ENCODE data around the gene SMR3A. TPM values are rescaled to one million over a fixed set of nuclear protein-coding genes. Genes with fewer than 3 reads are reported as not detected.

Gene SMR3A
- total RNA-seq, 2 experiments from 2014 or later, result not detected

GRCh38 chr4:70392057-70392776 is 31.7 kb downstream of the SMR3A start:
- Mint-ChIP-seq H3K4me1 (no peaks in the 10 kb centered on the region), H3K4me3 (no peak overlapping the region), H3K36me3 (no peaks in the 10 kb centered on the region), H3K9me3 (no peaks in the 10 kb centered on the region), H3K27ac (no peak overlapping the region), H3K27me3 (no peaks in the 10 kb centered on the region)
- no peak for DNase-seq

- H3K9me3 Mint-ChIP-seq, result no peaks in the 10 kb centered on the region
- no peak within 1 kb of the TSS for H3K27ac Mint-ChIP-seq
- DNase-seq, result no peak
- no peaks in the 10 kb centered on the region for H3K4me1 Mint-ChIP-seq
- H3K4me3 Mint-ChIP-seq, result no peak within 1 kb of the TSS
- H3K27me3 Mint-ChIP-seq, result no peaks in the 10 kb centered on the region
- H3K36me3 Mint-ChIP-seq, result no peaks in the 10 kb centered on the region
Measured at GRCh38 chr4:70397580-70397979, 37.0 kb downstream of the SMR3A start, which contains the start of gene OPRPN. OPRPN (plus strand) TSS chr4:70397940; CDS start chr4:70399286, 1,346 bp downstream.

- Mint-ChIP-seq H3K4me3 (no peak overlapping the region), H3K9me3 (no peaks in the 10 kb centered on the region), H3K36me3 (no peaks in the 10 kb centered on the region), H3K27me3 (no peaks in the 10 kb centered on the region), H3K27ac (no peak overlapping the region), H3K4me1 (no peaks in the 10 kb centered on the region)
- no peak for DNase-seq
Measured at GRCh38 chr4:70399319-70399718, 38.8 kb downstream of the SMR3A start.

- no peaks in the 10 kb centered on the region for H3K4me1 Mint-ChIP-seq
- DNase-seq, result no peak
- no peak overlapping the region for H3K27ac Mint-ChIP-seq
- H3K9me3 Mint-ChIP-seq, result no peaks in the 10 kb centered on the region
- H3K27me3 Mint-ChIP-seq, result no peaks in the 10 kb centered on the region
- no peak overlapping the region for H3K4me3 Mint-ChIP-seq
- H3K36me3 Mint-ChIP-seq, result no peaks in the 10 kb centered on the region
Measured at GRCh38 chr4:70402762-70403161, 42.2 kb downstream of the SMR3A start.

GRCh38 chr4:70405765-70406164 is 45.2 kb downstream of the SMR3A start:
- no peaks in the 10 kb centered on the region for H3K4me1 Mint-ChIP-seq
- H3K27ac Mint-ChIP-seq, result no peak overlapping the region

More at GRCh38 chr4:70405765-70406164, 45.2 kb downstream of the SMR3A start:
- H3K27me3 Mint-ChIP-seq, result no peaks in the 10 kb centered on the region
- no peak overlapping the region for H3K4me3 Mint-ChIP-seq
- no peak for DNase-seq
- H3K9me3 Mint-ChIP-seq, result no peaks in the 10 kb centered on the region
- no peaks in the 10 kb centered on the region for H3K36me3 Mint-ChIP-seq

Other genes starting within 250 kb of the SMR3A start
- gene PRR27, start 206.5 kb upstream of the SMR3A start, total RNA-seq, result not detected
- not detected for gene ODAM, start 165.0 kb upstream of the SMR3A start, total RNA-seq
- not detected for gene FDCSP, start 134.6 kb upstream of the SMR3A start, total RNA-seq
- gene CSN3, start 118.2 kb upstream of the SMR3A start, total RNA-seq, result not detected
- gene CABS1, start 25.8 kb upstream of the SMR3A start, total RNA-seq, result not detected
- not detected for gene SMR3B, start 22.4 kb downstream of the SMR3A start, total RNA-seq
- gene OPRPN, start 37.2 kb downstream of the SMR3A start, total RNA-seq, result not detected
- not detected for gene MUC7, start 111.4 kb downstream of the SMR3A start, total RNA-seq
- gene AMTN, start 157.8 kb downstream of the SMR3A start, total RNA-seq, result not detected
- not detected for gene AMBN, start 231.5 kb downstream of the SMR3A start, total RNA-seq

Measured in activated naive CD8-positive, alpha-beta T cell treated with anti-CD3 and anti-CD28 coated beads for 36 hours (primary cell).